ENCODE results near the gene SPATA6.
"Not testable (repeated sequence)": the region's sequence is repeated elsewhere in the genome, so short reads cannot be mapped to it uniquely, and the experiment has no call there.

The SPATA6 gene

GRCh38 chr1:48471691-48472576 lies at the start of gene SPATA6:
Gene SPATA6, minus strand, starts transcription at chr1:48472204. Its CDS starts 196 bp downstream, at chr1:48472008.
- in situ Hi-C loops (cut with HindIII; ENCODE audit: low sequenced_read_pairs) = no loop called here
- DNase-seq (ENCODE audit: low read depth, low spot score) = peak; percentile 95
- TF ChIP-seq, protein P1, sequence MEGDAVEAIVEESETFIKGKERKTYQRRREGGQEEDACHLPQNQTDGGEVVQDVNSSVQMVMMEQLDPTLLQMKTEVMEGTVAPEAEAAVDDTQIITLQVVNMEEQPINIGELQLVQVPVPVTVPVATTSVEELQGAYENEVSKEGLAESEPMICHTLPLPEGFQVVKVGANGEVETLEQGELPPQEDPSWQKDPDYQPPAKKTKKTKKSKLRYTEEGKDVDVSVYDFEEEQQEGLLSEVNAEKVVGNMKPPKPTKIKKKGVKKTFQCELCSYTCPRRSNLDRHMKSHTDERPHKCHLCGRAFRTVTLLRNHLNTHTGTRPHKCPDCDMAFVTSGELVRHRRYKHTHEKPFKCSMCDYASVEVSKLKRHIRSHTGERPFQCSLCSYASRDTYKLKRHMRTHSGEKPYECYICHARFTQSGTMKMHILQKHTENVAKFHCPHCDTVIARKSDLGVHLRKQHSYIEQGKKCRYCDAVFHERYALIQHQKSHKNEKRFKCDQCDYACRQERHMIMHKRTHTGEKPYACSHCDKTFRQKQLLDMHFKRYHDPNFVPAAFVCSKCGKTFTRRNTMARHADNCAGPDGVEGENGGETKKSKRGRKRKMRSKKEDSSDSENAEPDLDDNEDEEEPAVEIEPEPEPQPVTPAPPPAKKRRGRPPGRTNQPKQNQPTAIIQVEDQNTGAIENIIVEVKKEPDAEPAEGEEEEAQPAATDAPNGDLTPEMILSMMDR (IDR thresholded peaks at IDR 0.05; ENCODE audit: low read depth, low read length) = no peak

GRCh38 chr1:48519896-48520295 lies 47.9 kb upstream of the SPATA6 start:
- H3K4me3 ChIP-seq (ENCODE audit: low read depth, low read length); in situ Hi-C loops (cut with HindIII; ENCODE audit: low sequenced_read_pairs); DNase-seq (ENCODE audit: low read depth, low spot score): not testable (repeated sequence)

More at GRCh38 chr1:48471691-48472576, at the start of gene SPATA6:
- peak within 1 kb of the TSS; percentile 75 for H3K4me3 ChIP-seq (ENCODE audit: low read depth, low read length)

GRCh38 chr1:48506870-48507269 lies 34.9 kb upstream of the SPATA6 start:
- in situ Hi-C loops (cut with HindIII; ENCODE audit: low sequenced_read_pairs) = no loop called here

GRCh38 chr1:48500541-48501450 lies 28.8 kb upstream of the SPATA6 start:
- no peak for DNase-seq (ENCODE audit: low read depth, low spot score)
- in situ Hi-C loops (cut with HindIII; ENCODE audit: low sequenced_read_pairs) = no loop called here
- H3K4me3 ChIP-seq (ENCODE audit: low read depth, low read length) = no peak overlapping the region
- TF ChIP-seq, protein P1 (IDR thresholded peaks at IDR 0.05; ENCODE audit: low read depth, low read length) = no peak

More at GRCh38 chr1:48506870-48507269, 34.9 kb upstream of the SPATA6 start:
- TF ChIP-seq, protein P1 (IDR thresholded peaks at IDR 0.05; ENCODE audit: low read depth, low read length) = no peak
- no peak for DNase-seq (ENCODE audit: low read depth, low spot score)
- no peak overlapping the region for H3K4me3 ChIP-seq (ENCODE audit: low read depth, low read length)

- H3K4me3 ChIP-seq (ENCODE audit: low read depth, low read length) = no peak overlapping the region
- TF ChIP-seq, protein P1 (IDR thresholded peaks at IDR 0.05; ENCODE audit: low read depth, low read length) = no peak
- DNase-seq (ENCODE audit: low read depth, low spot score) = no peak
- in situ Hi-C loops (cut with HindIII; ENCODE audit: low sequenced_read_pairs) = no loop called here
These were observed 27.3 kb upstream of the SPATA6 start for GRCh38 chr1:48499211-48499735.

GRCh38 chr1:48498096-48498791 lies 26.2 kb upstream of the SPATA6 start:
- DNase-seq (ENCODE audit: low read depth, low spot score) = peak; percentile 75
- TF ChIP-seq, protein P1 (IDR thresholded peaks at IDR 0.05; ENCODE audit: low read depth, low read length) = peak; percentile 100
- in situ Hi-C loops (cut with HindIII; ENCODE audit: low sequenced_read_pairs) = no loop called here
- H3K4me3 ChIP-seq (ENCODE audit: low read depth, low read length) = no peak overlapping the region
